Vagina (tissue), 2 donors: ENCODE results near the gene ADGRV1. TPM values are rescaled to one million over a fixed set of nuclear protein-coding genes. Genes with fewer than 3 reads are reported as not detected.

Experiments
- DNase-seq, 2 donors: peaks; one replicate each; pipeline ENCODE4 v3.0.0-alpha.2; 2017; ENCODE audit errors: extremely low spot score in 2 of 2
- H3K27ac ChIP-seq: fragments of 200-600 bp; sonication (generic); one replicate; pipeline ENCODE4 v1.5.1; 2019
- H3K27me3 ChIP-seq: fragments of 200-600 bp; sonication (generic); one replicate; pipeline ENCODE4 v1.5.1; 2019
- H3K36me3 ChIP-seq, 2 donors: fragments of 200-600 bp; sonication (generic); one replicate each; pipeline ENCODE4 v1.5.1; 2017 to 2019
- H3K4me1 ChIP-seq: fragments of 200-600 bp; sonication (generic); one replicate; pipeline ENCODE4 v1.5.1; 2019
- H3K4me3 ChIP-seq, 2 donors: fragments of 200-600 bp; sonication (generic); 1 replicate in 1 of 2; 2 replicates in 1 of 2; pipeline ENCODE4 v1.5.1; 2016 to 2019
- H3K9me3 ChIP-seq: fragments of 200-600 bp; sonication (generic); one replicate; pipeline ENCODE4 v1.5.1; 2019
- CTCF ChIP-seq, 3 experiments: fragments of 450-650 bp in 2 of 3; fragments of 200-600 bp in 1 of 3; sonication (generic) in 1 of 3; IDR thresholded peaks; one replicate each; pipeline ENCODE4 v1.5.1; 2017 to 2019; ENCODE audit warnings: antibody characterized with exemption in 3 of 3, mild to moderate bottlenecking in 2 of 3, moderate library complexity in 2 of 3
- POLR2A ChIP-seq, 2 donors: fragments of 450-650 bp; IDR thresholded peaks; one replicate each; pipeline ENCODE4 v1.6.1; 2017; ENCODE audit warnings: antibody characterized with exemption in 2 of 2, mild to moderate bottlenecking in 2 of 2, moderate library complexity in 2 of 2
- POLR2AphosphoS5 ChIP-seq, 2 donors: sonication (generic); formaldehyde crosslinking; IDR thresholded peaks; one replicate each; pipeline ENCODE4 v1.9.0; 2017; ENCODE audit warnings: antibody characterized with exemption in 2 of 2, mild to moderate bottlenecking in 2 of 2, low read depth in 1 of 2; ENCODE audit not compliant: insufficient read depth in 1 of 2
- intact Hi-C: fragments of 100-400 bp; cut with DNase I; formaldehyde crosslinking; loops from one replicate; pipeline ENCODE4 v1.15.1; 2023
- total RNA-seq: library from RNA; depleted of rRNA; stranded (reverse); fragments of >200 nt; gene quantifications from one replicate; pipeline ENCODE4 v1.2.3, GENCODE V29; 2016

Gene ADGRV1
- total RNA-seq, 1 donor from 2014 or later, result 10.6 TPM

DNA sequence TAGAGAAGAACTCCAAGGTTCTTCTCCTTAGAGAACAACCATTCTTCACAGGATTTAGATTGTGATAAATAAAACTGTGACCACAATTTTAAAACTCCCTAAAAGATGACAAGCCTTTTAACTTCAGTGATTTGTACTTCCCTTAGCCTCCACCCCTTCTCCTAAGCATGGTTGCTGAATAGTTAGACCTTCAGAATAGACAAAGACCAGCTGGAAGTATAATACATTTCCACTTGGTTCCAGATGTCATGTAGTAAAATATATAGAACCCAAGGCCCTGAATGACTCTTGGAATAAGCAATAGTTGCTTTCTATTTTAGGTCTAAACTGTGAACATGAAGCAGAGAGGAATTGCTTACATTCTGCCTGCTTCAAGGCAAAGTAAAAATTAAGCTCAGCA lies 615.8 kb downstream of the ADGRV1 start:
- Histone ChIP-seq H3K9me3 (no peaks in the 10 kb centered on the region), H3K27me3 (no peaks in the 10 kb centered on the region), H3K4me3 (no peak overlapping the region), H3K4me1 (no peaks in the 10 kb centered on the region), H3K36me3 (no peaks in the 10 kb centered on the region), H3K27ac (no peak overlapping the region)
- intact Hi-C loops, result no loop called here
- TF ChIP-seq POLR2AphosphoS5 (IDR thresholded peaks at IDR 0.05; ENCODE audit: insufficient read depth in 1 of 2, low read depth in 1 of 2) (no peak), CTCF (IDR thresholded peaks at IDR 0.05) (no peak), POLR2A (IDR thresholded peaks at IDR 0.05) (no peak)
- no peak for DNase-seq

DNA sequence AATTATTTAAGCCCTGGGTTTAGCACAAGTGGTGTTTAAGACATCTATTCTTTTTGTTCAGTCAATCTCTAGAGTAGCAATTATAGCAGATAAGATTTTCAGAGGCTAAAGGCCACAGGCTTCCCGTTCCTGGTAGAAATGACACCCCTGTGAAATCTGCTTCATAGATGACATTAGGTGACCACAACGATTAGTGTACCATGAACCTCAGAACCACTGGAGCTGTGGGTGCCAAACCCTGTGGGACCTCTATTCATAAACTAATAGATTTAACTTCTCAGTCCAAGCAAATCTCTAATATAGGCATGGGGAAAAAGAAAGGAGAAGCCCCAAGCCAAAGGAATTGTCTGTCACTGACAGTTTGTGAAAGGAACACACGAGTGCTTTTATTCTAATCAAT lies 617.1 kb downstream of the ADGRV1 start:
- intact Hi-C loops, result no loop called here
- H3K4me1 ChIP-seq, result no peaks in the 10 kb centered on the region
- H3K27ac ChIP-seq, result no peak overlapping the region
- H3K27me3 ChIP-seq, result no peaks in the 10 kb centered on the region
- no peaks in the 10 kb centered on the region for H3K36me3 ChIP-seq
- TF ChIP-seq POLR2A (IDR thresholded peaks at IDR 0.05) (no peak), POLR2AphosphoS5 (IDR thresholded peaks at IDR 0.05; ENCODE audit: insufficient read depth in 1 of 2, low read depth in 1 of 2) (no peak), CTCF (IDR thresholded peaks at IDR 0.05) (no peak)
- H3K4me3 ChIP-seq, result no peak overlapping the region
- no peak for DNase-seq
- no peaks in the 10 kb centered on the region for H3K9me3 ChIP-seq

- Histone ChIP-seq H3K27ac (no peak overlapping the region), H3K9me3 (no peaks in the 10 kb centered on the region), H3K36me3 (no peaks in the 10 kb centered on the region), H3K4me3 (no peak overlapping the region), H3K27me3 (no peaks in the 10 kb centered on the region), H3K4me1 (no peaks in the 10 kb centered on the region)
- DNase-seq, result no peak
- TF ChIP-seq CTCF (IDR thresholded peaks at IDR 0.05) (no peak), POLR2AphosphoS5 (IDR thresholded peaks at IDR 0.05; ENCODE audit: insufficient read depth in 1 of 2, low read depth in 1 of 2) (no peak), POLR2A (IDR thresholded peaks at IDR 0.05) (no peak)
- intact Hi-C loops, result no loop called here
Observed at GRCh38 chr5:91176288-91177016, 617.9 kb downstream of the ADGRV1 start.

DNA sequence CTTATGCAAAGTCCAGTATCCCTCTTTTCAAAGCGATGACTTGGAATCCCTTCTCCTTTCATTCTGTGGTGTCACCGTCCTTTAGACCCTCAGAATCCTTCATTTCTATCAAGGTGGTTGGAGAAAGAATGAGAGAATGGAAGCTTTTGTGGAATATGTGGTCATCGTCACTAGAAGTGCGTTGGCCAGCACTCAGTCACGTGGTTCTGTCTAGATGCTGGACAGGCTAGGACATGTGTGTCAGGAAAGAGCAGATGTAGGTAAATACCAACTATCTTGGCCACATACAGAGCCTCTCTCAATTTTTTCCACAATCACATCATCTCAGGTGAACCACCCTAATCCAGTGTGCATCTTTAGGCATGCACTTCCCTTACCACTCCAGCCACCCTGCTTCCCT lies 618.5 kb downstream of the ADGRV1 start:
- DNase-seq, result no peak
- TF ChIP-seq POLR2AphosphoS5 (IDR thresholded peaks at IDR 0.05; ENCODE audit: insufficient read depth in 1 of 2, low read depth in 1 of 2), result no peak
- TF ChIP-seq POLR2A (IDR thresholded peaks at IDR 0.05), result no peak
- no peak for TF ChIP-seq CTCF (IDR thresholded peaks at IDR 0.05)
- H3K27me3 ChIP-seq, result no peaks in the 10 kb centered on the region
- peaks cover 1% of the 10 kb centered on the region for H3K4me1 ChIP-seq
- no peak overlapping the region for H3K4me3 ChIP-seq
- H3K27ac ChIP-seq, result no peak overlapping the region
- no peaks in the 10 kb centered on the region for H3K9me3 ChIP-seq
- H3K36me3 ChIP-seq, result no peaks in the 10 kb centered on the region
- intact Hi-C loops, result no loop called here

DNA sequence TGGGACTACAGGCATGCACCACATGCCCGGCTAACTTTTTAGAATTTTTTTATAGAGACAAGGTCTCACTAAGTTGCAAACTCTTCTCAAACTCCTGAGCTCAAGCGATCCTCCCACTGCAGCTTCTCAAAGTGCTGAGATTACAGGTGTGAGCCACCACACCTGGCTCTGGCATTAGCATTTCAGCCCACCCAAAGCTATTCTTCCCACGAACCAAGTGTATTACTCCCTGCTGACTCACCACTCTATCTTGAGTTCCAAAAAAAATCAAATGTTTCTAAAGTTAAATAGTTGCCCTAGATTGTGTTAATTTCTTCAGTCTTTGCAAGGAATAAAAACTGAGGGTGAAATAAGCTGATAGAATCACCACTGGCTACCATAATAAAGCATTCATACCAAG lies 619.0 kb downstream of the ADGRV1 start:
- Histone ChIP-seq H3K9me3 (no peaks in the 10 kb centered on the region), H3K36me3 (no peaks in the 10 kb centered on the region), H3K4me1 (peaks cover 7% of the 10 kb centered on the region), H3K27ac (peak overlapping the region; percentile 28), H3K27me3 (no peaks in the 10 kb centered on the region), H3K4me3 (no peak overlapping the region)
- DNase-seq, result no peak
- intact Hi-C loops, result no loop called here
- TF ChIP-seq POLR2AphosphoS5 (IDR thresholded peaks at IDR 0.05; ENCODE audit: insufficient read depth in 1 of 2, low read depth in 1 of 2) (no peak), CTCF (IDR thresholded peaks at IDR 0.05) (no peak), POLR2A (IDR thresholded peaks at IDR 0.05) (no peak)
